GM10847 (cell line): ENCODE results near the gene CNTNAP2.

ENCODE experiments used
- POLR2A ChIP-seq: IDR thresholded peaks from 2 replicates; pipeline ENCODE4 v1.6.1; 2011; ENCODE audit not compliant: insufficient read length; ENCODE audit errors: extremely low read depth

The CNTNAP2 gene

DNA sequence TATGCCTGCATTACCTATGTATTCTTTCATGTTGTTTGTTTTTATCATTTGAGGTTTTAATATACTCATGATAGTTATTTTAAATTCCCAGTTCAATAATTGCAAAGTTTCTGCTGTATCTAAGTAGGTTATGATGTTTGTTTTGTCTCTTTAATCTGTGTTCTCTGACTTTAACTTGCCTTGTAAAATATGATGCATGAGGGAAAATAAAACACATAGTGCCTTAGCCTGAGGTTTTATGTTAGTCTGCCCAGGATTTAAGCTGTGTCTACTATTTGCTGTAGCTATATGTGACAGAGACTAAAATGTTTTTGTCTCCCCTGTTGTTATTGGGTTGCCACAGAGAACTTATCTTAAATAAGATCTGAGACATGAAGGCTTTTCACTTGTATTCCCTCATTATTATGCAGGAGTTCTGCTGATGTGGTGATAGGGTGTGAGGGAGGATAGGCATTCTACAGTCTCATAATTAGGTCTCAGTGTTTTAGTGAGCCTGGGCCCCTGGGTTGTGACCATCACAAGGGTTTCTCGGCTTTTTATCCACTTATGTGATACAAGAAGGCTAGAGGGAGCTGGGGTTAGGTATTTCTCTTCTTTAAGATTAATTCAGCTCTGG, 582.5 kb downstream of the CNTNAP2 start:
- TF ChIP-seq POLR2A = no peak

- TF ChIP-seq POLR2A = no peak
These were observed 583.5 kb downstream of the CNTNAP2 start for GRCh38 chr7:146700015-146700560.

- no peak for TF ChIP-seq POLR2A
These were observed 584.6 kb downstream of the CNTNAP2 start for GRCh38 chr7:146701166-146701565.

DNA sequence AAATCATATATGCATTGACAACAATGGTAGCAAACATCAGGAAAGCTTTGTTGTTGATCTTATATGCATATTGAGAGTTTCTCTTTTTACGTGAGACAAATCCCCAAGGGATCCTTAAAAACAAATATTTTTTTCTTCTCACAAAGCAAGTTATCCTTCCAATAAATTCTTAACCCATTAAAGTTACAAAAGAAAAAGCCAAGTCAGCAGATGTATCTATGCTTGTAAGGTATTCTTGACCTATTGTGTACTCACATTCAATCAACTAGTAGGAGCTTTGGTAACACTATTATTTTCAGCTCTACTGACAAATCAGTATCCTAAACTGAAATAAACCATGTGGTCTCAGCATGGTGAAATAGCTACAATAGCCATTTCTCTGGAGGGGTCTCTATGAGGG, 586.3 kb downstream of the CNTNAP2 start:
- no peak for TF ChIP-seq POLR2A

DNA sequence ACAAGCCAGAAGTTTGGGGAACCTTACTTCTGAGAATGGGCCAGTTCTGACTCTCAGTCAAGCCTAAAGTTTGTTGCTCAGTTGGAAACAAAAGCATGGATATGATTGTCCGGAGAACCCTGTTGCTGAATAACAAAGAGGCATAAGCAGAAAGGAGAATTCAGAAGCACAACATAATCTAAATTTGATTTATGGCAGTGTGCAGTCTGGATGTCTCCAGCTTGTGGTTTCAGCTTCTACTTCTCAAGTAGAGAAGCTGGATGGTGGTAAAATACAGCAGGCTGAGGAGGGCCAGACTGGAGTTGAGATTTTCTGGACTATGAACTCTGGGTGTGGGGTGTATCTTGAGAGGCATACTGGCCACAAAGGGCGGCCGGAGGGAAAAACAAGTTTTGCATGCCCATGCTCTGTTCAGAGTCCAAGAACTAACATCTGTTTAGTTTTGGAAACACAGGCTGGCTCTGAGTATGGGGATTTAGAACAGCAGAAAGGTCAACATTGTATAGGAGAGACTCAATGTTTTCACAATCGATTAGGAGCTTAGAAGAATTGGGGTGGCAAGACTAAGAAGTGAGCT, 592.9 kb downstream of the CNTNAP2 start:
- no peak for TF ChIP-seq POLR2A

GRCh38 chr7:146713205-146713604, 596.6 kb downstream of the CNTNAP2 start:
- TF ChIP-seq POLR2A = no peak

GRCh38 chr7:146713934-146714333, 597.3 kb downstream of the CNTNAP2 start:
- TF ChIP-seq POLR2A = no peak

DNA sequence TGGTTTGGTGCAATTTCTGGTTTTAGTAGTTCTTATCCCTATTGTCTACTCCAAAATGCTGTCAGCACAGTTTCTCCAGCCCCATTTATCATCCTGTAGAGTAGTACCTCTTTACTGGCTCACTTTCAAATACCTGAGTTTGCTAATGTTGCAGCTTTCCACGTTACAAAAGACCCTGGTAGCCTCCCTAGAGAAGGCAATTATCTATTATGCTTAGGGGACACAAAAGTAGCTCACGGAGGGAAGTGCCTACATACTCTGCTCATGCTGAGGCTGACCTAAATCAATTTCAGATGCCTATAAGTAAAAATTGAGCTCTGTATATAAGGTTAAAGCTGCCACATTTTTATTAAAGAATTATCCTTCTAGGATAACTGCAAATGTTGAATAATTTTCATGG, 603.6 kb downstream of the CNTNAP2 start:
- no peak for TF ChIP-seq POLR2A

DNA sequence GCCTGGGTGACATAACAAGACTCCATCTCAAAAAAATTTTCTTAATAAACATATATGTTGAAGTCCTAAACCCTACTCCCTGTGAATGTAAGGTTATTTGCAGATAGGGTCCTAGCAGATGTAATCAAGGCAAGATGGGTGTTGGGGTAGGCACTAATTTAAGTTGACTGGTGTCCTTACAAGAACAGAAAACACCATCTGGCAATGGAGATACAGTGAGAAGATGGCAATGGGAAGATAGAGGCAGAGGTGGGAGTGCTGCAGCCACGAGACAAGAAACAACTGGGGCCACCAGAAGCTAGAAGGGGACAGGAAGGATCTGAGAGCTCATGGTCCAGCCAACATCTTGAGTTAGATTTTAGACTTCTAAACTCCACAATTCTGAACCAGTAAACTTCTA, 606.4 kb downstream of the CNTNAP2 start:
- no peak for TF ChIP-seq POLR2A

- no peak for TF ChIP-seq POLR2A
These were observed 608.9 kb downstream of the CNTNAP2 start for GRCh38 chr7:146725520-146725919.

GRCh38 chr7:146728141-146728540, 611.5 kb downstream of the CNTNAP2 start:
- no peak for TF ChIP-seq POLR2A

DNA sequence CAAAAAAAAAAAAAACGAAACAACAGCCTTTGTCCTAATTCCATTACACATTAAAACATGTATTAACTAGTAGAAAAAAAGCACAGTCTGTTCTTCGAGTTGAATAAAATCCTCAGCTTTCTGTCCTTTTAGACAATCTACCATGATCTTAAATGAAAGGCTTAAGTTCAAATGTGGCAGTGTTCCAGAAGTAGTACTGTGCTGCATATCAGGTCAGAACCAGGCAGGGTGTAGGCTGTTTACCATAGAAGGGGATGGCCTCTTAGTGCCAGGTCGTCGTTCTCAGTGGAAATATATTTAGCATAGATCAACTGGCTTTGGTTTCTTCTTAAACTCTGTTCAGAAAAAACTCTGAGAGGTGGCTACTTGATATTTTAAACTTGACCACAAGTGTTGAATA, 612.0 kb downstream of the CNTNAP2 start:
- no peak for TF ChIP-seq POLR2A

DNA sequence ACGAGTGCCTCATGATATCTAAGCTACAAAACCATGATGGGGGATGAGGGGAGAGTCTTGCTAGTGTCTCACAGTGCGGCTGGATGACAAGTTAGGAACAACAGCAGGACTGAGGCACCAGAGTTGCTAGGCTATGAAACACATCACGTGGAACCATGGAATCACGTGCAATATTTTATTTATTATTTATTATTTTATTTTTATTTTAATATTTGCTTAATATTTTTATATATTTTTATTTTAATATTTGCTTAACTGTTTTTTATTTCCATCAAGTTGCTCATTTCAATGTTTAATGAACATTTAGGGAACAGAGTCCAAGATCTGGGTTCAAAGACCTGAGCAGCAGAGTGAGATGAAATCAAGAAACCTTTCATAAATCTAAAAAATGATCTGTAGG, 614.6 kb downstream of the CNTNAP2 start:
- no peak for TF ChIP-seq POLR2A

DNA sequence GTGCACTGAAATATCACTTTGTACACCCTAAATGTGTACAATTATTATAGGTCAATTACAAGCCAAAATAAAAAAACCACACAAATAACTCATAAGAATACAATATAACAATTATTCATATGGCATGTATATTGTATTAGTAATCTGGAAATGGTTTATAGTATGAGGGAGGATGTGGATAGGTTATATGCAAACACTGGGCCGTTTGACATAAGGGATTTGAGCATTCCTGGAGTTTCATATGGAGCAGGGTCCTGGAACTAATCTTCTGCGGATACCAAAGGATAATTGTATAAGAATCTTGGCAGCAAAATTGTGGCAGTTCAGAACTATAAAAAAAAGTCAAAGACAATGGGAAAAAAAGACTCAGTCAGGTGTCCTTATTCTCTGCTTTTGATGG, 619.4 kb downstream of the CNTNAP2 start:
- no peak for TF ChIP-seq POLR2A

GRCh38 chr7:146736446-146737190, 620.0 kb downstream of the CNTNAP2 start:
- no peak for TF ChIP-seq POLR2A

DNA sequence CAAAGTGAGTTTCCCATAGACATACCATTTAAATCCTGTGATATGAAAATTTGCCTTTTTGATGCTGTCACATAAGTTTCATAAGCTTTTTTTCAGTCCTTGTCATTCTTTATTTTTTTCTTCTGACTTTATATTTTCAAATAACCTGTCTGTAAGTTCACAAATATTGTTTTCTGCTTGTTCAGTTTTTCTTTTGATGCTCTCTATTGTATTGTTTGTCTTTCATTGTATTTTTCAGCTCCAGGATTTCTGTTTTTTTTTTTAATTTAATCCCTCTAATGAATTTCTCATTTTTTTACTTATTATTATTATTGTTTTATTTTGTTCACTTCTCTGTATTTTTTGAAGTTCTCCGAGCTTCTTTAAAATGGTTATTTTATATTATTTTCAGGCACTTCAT, 623.4 kb downstream of the CNTNAP2 start:
- TF ChIP-seq POLR2A = no peak
